HL-60 (cell line): ENCODE measurements around the gene OR6F1.
"Not testable (repeated sequence)": the region's sequence is repeated elsewhere in the genome, so short reads cannot be mapped to it uniquely, and the experiment has no call there.

Experiments used
- DNase-seq, 2 experiments: peaks; one replicate each; pipeline ENCODE4 v3.0.0-alpha.2; 2010 to 2020; ENCODE audit warnings: low read depth in 1 of 2, low spot score in 1 of 2
- H3K27ac ChIP-seq: fragments of 250-450 bp; sonication (Bioruptor Pico); replicated peaks from 2 replicates; pipeline ENCODE4 v1.5.1; 2020; ENCODE audit warnings: mild to moderate bottlenecking, moderate library complexity
- H3K27me3 ChIP-seq: fragments of 250-450 bp; sonication (Bioruptor Pico); 2 replicates; pipeline ENCODE4 v1.5.1; 2021; ENCODE audit warnings: mild to moderate bottlenecking, moderate library complexity; ENCODE audit not compliant: insufficient read depth, poor library complexity, severe bottlenecking
- H3K4me3 ChIP-seq: replicated peaks from 2 replicates; pipeline ENCODE4 v1.5.1; 2011; ENCODE audit warnings: mild to moderate bottlenecking, control low read depth, low read length; ENCODE audit not compliant: insufficient read depth
- GABPA ChIP-seq: IDR thresholded peaks from 2 replicates; pipeline ENCODE4 v1.6.1; 2012; ENCODE audit warnings: low read depth
- POLR2AphosphoS5 ChIP-seq: IDR thresholded peaks from 2 replicates; pipeline ENCODE4 v1.6.1; 2012; ENCODE audit warnings: low read depth
- SPI1 ChIP-seq: IDR thresholded peaks from 2 replicates; pipeline ENCODE4 v1.6.1; 2012; ENCODE audit warnings: low read depth, mild to moderate bottlenecking, borderline replicate concordance
- TF ChIP-seq, protein P1 (sequence below): IDR thresholded peaks from 2 replicates; pipeline ENCODE4 v1.6.1; 2012; ENCODE audit warnings: low read depth; ENCODE audit not compliant: insufficient replicate concordance
- TF ChIP-seq, protein P2 (sequence below): IDR thresholded peaks from one replicate; pipeline ENCODE4 v1.5.1; 2011; ENCODE audit warnings: low read length, control low read depth, inconsistent platforms; ENCODE audit not compliant: insufficient read depth

OR6F1 gene

DNA sequence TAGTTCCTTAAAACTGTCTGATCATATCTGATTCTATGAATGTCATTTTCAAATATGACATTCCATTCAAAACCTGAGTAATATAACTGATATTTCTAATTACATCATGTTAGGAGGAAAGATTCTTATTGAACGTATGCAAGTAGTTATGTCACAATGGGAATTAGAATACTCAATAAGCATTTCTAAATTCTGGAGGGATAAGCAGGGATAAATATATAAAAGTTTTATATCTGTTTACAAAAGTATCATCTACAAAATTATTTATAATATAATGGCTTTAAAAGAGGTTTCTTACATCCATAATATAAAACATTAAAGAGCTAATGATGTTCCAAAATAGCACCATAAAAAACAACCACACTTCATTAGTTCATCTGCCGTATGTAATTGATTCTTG lies 31.6 kb upstream of the OR6F1 start, which contains the start of gene OR14A2:
Gene OR14A2, minus strand, starts transcription at position 101 of the 400 bp plus-strand sequence.
- TF ChIP-seq POLR2AphosphoS5 = no peak
- TF ChIP-seq, protein P1, sequence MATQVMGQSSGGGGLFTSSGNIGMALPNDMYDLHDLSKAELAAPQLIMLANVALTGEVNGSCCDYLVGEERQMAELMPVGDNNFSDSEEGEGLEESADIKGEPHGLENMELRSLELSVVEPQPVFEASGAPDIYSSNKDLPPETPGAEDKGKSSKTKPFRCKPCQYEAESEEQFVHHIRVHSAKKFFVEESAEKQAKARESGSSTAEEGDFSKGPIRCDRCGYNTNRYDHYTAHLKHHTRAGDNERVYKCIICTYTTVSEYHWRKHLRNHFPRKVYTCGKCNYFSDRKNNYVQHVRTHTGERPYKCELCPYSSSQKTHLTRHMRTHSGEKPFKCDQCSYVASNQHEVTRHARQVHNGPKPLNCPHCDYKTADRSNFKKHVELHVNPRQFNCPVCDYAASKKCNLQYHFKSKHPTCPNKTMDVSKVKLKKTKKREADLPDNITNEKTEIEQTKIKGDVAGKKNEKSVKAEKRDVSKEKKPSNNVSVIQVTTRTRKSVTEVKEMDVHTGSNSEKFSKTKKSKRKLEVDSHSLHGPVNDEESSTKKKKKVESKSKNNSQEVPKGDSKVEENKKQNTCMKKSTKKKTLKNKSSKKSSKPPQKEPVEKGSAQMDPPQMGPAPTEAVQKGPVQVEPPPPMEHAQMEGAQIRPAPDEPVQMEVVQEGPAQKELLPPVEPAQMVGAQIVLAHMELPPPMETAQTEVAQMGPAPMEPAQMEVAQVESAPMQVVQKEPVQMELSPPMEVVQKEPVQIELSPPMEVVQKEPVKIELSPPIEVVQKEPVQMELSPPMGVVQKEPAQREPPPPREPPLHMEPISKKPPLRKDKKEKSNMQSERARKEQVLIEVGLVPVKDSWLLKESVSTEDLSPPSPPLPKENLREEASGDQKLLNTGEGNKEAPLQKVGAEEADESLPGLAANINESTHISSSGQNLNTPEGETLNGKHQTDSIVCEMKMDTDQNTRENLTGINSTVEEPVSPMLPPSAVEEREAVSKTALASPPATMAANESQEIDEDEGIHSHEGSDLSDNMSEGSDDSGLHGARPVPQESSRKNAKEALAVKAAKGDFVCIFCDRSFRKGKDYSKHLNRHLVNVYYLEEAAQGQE = no peak
- TF ChIP-seq GABPA = no peak
- TF ChIP-seq, protein P2, sequence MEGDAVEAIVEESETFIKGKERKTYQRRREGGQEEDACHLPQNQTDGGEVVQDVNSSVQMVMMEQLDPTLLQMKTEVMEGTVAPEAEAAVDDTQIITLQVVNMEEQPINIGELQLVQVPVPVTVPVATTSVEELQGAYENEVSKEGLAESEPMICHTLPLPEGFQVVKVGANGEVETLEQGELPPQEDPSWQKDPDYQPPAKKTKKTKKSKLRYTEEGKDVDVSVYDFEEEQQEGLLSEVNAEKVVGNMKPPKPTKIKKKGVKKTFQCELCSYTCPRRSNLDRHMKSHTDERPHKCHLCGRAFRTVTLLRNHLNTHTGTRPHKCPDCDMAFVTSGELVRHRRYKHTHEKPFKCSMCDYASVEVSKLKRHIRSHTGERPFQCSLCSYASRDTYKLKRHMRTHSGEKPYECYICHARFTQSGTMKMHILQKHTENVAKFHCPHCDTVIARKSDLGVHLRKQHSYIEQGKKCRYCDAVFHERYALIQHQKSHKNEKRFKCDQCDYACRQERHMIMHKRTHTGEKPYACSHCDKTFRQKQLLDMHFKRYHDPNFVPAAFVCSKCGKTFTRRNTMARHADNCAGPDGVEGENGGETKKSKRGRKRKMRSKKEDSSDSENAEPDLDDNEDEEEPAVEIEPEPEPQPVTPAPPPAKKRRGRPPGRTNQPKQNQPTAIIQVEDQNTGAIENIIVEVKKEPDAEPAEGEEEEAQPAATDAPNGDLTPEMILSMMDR = no peak
- TF ChIP-seq SPI1 = no peak
- H3K27ac ChIP-seq = no peak within 1 kb of the TSS
- DNase-seq = no peak

DNA sequence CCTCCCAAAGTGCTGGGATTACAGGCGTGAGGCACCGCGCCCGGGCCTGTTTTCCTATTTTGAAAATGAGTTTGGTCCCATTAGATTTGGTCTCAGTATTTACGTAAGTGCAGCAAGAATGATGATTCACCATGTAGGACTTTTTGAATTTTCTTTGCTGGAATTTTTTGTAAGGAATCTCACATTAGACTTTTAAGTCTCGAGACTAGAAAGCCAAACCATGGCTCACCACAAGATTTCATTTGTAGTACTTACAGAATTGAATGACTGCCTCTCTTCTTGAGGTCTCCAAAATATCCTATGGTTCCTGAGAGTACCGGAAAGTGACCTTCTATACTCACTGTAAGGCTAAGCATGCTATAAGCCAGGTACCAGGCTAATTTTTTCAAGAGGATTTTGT lies 31.2 kb upstream of the OR6F1 start:
- H3K27ac ChIP-seq = no peak overlapping the region
- no peak for TF ChIP-seq GABPA
- no peak for TF ChIP-seq SPI1
- TF ChIP-seq, protein P1 = no peak
- TF ChIP-seq, protein P2 = no peak
- no peaks in the 10 kb centered on the region for H3K27me3 ChIP-seq
- H3K4me3 ChIP-seq = no peak overlapping the region
- DNase-seq = no peak

More for the DNA sequence above, 31.6 kb upstream of the OR6F1 start, which contains the start of gene OR14A2:
- H3K27me3 ChIP-seq = no peaks in the 10 kb centered on the region
- H3K4me3 ChIP-seq = no peak within 1 kb of the TSS

- Histone ChIP-seq H3K27me3 (no peaks in the 10 kb centered on the region), H3K27ac (no peak overlapping the region), H3K4me3 (no peak overlapping the region)
- no peak for DNase-seq
- TF ChIP-seq, protein P2 = no peak
- TF ChIP-seq GABPA (no peak), POLR2AphosphoS5 (no peak), SPI1 (no peak)
- TF ChIP-seq, protein P1 = no peak
These were observed 30.0 kb upstream of the OR6F1 start for GRCh38 chr1:247746391-247746935.

DNA sequence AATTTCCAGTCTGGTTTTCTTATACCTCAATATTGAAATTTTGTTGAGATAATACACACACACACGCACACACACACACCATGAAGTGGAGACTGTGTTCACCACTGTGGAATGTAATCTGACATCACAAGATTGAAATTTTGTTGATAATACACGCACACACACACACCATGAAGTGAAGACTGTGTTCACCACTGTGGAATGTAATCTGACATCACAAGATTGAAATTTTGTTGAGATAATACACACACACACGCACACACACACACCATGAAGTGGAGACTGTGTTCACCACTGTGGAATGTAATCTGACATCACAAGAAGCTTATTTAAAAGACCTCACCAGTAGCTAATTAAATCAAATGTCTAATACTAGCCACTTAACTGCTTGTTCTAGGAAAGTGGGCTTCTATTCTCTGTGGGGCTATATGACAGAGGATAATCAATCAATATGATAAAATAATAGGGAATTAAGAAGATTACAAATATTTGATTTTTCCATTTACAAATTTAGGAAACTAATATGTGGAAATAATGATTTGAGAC lies 25.8 kb upstream of the OR6F1 start:
- not testable (repeated sequence) for H3K27ac ChIP-seq, H3K27me3 ChIP-seq, DNase-seq, H3K4me3 ChIP-seq
